CD4-positive, alpha-beta T cell treated with Interleukin-10 for 1 hour (primary cell): ENCODE measurements around the gene SPINK4.

Source experiments
- DNase-seq: peaks from one replicate; pipeline ENCODE4 v3.0.0-alpha.2; 2020

The SPINK4 gene

DNA sequence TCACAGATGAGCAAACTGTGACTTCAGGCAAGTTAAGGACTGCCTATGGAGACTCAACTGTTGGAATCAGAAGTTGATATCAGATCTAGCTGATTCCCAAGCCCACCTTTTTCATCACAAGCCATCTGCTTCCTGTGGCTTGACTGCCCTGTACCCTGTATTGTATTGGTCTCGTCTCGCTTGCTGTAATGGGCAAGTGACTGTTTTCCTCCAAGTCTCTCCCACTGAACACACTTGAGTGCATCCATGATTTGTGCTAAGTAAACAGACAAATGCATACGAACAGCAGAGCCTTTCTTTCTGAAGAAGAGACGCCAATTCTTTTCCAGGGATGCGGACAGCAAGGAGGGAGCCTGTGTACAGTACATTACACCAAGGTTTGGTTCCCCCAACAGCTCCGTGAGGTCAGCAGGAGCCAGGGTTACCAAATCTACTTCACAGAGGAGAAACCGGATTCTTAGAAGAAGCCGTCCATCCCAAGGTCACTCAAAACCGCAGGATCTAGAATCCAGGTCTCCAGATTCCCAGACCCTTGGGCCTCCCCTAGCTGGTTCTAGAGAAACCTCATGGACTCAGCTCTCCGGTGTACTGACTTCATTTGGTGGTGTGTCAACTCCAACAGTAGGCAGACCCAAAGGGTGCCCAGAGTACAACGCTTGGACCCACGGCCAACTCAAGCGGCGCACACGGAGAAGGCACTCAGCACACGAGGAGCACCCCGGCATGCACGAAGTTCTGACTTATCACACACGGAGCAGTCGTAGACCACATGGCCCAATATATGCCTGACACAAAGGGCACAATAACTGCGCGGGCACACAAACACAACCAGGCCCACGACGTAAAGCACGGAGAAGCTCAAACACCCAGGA, 23.4 kb downstream of the SPINK4 start:
- no peak for DNase-seq

DNA sequence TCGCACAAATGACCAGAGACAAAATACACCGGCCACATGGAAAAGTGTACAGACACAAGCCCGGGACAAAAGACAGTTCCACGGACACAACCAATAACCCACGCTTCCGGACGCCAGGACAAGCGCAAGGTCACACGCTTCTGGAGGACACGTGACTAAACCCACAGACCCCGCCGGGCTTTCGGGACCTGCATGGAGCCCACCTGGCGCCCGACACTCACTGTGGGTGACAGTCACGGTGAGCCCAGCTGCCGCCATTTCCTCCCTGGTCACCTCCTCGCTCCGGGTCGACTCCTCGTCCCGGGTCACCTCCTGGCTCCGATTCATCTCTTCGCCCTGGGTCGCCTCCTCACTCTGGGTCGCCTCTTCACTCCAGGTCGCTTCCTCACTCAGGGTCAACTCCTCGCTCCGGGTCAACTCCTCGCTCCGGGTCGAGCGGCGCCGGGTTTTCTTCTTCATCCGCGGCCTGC, 24.1 kb downstream of the SPINK4 start:
- peak; percentile 38 for DNase-seq

GRCh38 chr9:33264473-33265177, 24.7 kb downstream of the SPINK4 start, which contains the start of the genes BAG1 and CHMP5:
Gene BAG1 (minus strand): TSS chr9:33264708.
Gene CHMP5 (plus strand): TSS chr9:33265049. CDS start chr9:33265079, 30 bp downstream.
- DNase-seq, result peak; percentile 100

DNA sequence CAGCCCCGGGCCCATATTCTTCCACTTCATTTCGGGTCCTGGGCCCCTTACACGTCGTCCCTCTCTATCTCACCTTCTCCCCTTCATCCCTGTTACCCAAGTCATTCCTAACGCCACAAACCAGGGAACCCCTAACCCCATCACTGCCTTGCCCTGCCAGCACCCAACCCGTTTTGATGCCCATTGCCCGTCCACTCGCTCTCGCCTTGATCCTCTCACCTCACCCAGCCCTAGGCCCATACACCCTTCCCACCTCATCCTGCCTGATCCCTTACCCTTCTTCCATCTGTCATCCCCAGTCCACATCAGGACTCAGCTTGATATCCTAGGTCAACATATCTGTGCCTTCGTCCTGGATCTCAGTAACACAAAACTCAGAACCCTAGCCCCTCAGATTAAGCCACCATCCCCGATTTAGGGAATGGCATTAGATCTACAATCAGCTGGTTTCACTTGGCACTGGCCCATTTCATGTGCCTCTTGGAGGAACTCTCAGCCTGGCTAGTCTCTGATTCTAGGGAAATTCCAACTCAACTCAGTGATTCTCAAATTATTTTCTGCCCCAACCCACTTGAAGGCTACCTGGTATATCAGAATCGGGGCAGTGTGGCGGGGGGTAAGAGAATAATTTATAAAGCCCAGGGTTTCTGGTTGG, 25.4 kb downstream of the SPINK4 start:
- DNase-seq, result peak; percentile 28

DNA sequence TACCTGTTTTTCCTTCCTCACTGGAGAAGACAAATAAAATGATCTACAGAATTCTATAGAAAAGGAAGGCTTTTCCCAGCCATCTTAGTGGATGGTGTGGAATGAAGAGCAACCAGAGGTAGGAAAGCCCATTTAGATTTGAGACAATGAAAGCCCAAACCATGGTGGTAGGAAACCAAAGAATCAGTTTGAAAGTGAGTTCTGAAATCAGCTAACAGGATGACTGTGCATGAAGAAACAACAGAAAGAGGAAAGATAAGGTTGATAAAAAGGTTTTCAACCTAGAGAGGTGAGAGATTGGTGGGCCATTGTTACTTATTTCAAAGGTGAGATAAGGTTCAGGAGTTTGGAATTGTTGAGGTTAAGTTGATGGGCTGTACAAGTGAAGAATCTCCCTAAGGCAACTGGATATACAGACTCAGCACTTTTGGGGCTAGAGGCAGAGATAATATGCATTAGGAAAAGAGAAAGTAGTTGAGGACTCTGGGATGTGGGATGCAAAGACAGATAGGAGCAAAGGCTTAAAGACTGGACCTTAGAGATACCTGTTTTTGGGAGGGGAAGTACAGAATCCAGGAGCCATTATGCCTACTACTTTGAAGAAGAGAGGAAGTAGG, 27.3 kb downstream of the SPINK4 start:
- DNase-seq, result no peak

DNA sequence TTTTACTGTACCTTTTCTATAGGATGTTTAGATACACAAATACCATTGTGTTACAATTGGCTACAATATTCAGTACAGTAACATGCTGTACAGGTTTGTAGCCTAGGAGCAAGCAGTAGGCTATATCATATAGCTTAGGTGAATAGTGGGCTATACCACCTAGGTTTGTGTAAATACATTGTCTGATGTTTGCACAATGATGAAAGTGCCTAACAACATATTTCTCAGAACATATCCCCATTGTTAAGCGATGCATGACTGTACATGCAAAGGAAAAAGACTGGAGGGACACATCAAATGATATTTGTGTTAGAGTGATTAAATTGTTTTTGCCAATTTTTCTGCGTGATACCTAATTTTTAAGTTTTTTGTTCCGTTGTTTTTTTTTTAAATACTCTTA, 30.2 kb downstream of the SPINK4 start:
- DNase-seq, result no peak

DNA sequence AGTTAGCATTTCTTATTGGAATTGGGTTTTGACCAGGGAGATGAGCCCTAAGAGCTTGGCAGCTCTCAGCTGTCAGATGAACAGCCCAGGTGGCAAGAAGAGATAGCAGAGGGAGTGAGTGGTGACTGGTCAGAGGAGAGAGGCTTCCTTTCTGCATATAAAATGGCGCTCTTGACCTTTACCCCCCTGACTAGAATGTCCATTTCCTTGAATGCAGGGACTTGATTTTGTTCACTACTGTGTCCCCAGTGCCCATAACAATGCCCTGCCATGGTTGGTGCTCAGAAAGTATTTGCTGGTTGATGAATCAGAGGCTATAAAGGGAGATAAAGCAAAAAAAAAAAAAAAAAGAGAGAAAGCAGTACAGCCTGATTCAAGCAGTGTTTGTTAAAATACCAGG, 32.1 kb downstream of the SPINK4 start:
- DNase-seq, result no peak

DNA sequence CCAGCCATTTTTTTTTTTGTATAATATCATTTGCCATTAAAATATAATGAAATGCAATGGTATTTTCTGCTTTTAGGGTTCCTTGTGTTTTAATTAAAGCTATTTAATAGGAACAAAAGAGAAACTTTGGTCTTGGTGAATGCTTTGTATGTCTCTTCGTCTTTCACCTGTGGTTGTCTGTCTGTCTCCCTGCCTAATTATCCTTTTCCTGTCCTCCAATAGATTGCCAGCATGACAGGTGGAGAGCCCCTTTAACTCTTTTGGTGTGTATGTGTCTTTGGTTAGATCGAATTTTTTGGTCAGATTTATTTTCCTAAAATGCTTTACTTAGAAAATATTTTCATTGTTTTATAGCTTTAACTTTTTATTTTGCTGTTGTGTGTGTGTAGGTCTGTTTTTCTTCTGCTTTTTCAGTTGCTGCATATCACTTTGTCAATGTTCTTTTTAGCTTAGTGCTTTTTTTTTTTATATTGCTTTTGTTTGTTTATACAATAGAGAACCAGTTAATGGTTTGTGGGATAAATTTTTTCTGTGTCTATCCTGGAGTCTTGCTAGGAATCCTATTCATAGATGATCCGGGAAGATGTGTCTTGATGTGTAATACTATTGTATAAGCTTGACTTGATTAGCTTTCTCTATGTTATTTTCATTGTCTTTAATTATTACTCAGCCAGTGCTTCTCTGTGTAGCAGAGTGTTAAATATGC, 33.5 kb downstream of the SPINK4 start:
- no peak for DNase-seq

DNA sequence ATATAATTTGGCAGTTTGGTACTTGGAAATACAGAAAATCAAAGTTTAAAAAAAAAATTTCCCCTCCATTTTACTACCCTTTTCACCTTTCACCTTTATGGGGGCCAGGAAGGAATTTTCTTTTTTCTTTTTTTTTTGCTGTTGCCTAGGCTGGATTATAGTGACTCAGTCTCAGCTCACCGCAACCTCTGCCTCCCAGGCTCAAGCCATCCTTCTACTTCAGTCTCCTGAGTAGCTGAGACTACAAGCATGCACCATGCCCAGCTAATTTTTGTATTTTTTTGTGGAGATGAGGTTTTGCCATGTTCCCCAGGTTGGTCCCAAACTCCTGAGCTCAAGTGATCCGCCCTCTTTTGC, 34.0 kb downstream of the SPINK4 start:
- no peak for DNase-seq

- no peak for DNase-seq
These were observed 37.5 kb downstream of the SPINK4 start for GRCh38 chr9:33277484-33277883.

DNA sequence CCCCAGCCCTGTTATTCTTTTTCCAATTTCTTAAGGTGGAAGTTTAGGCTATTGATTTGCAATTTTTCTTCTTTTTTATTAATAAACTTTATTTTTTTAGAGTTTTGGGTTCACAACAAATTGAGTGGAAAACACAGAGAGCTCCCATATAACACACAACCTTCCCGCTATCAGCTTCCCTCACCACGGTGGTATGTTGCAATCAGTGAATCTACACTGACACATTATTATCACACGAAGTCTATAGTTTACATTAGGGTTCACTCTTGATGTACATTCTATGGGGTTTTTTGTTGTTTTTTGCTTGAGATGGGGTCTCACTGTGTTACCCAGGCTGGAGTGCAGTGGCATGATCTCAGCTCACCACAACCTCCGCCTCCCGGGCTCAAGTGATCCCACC, 45.5 kb downstream of the SPINK4 start:
- DNase-seq, result no peak

DNA sequence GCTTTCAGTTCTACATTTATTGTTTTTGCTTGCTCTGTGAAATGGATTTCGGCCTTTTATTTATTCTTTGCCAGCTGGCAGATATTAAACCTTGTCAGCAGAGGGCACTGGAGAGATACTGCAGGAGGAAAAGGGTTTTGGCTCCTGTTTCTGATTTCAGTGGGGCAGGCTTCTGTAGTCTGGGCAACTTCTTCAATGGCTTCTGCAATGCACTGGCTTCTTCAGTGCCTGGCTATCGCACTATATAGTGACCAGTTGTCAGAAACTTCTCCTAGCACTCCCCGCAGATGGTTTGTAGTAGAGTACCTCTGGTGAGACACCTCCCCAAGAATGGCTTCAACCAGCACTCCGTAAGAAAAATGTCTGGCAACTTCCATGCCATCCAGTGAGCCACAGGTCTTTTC, 47.1 kb downstream of the SPINK4 start:
- DNase-seq, result peak; percentile 81

DNA sequence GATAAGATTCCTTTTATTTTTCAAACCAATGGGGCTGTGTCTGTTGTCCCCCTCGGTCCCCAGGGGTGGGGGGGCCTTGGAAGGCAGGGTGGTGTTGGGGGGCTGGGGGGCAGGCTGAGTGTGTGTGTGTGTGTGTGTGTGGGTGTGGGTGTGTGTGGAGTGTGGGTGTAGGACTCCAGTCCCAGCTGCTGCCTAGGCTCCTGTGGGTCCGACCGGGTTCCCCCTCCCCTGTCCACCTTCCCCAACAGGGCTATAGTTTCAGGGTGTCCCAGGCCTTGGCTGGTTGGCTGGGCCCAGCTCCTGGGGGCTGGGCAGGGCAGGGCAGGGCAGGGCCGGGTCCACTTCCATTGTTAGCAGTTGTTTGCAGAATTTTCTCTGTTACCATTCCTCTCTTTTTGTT, 48.3 kb downstream of the SPINK4 start:
- DNase-seq, result no peak

- DNase-seq, result no peak
These were observed 49.0 kb downstream of the SPINK4 start for GRCh38 chr9:33288828-33289483.

DNA sequence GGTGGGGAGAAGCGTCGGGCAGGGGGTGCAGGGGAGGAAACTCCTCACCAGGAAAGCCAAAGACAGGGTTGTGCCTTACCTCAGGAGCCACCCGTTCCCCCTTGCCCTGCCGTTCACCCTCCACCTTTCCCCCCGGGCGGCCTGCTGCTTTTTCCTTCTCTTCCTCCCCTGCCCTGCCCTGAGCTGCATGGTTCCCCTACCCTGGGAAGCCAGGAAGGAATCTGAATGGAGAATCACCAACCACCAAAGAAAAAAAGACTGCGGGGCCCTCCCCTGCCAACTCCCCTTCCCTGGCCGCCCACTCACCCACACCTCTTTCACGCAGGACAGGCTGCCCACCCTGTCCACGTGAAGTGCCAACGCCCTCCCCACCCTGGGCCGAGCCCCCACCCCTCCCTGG, 49.5 kb downstream of the SPINK4 start:
- DNase-seq, result peak; percentile 37

GRCh38 chr9:33289936-33290246, 49.9 kb downstream of the SPINK4 start:
- no peak for DNase-seq

DNA sequence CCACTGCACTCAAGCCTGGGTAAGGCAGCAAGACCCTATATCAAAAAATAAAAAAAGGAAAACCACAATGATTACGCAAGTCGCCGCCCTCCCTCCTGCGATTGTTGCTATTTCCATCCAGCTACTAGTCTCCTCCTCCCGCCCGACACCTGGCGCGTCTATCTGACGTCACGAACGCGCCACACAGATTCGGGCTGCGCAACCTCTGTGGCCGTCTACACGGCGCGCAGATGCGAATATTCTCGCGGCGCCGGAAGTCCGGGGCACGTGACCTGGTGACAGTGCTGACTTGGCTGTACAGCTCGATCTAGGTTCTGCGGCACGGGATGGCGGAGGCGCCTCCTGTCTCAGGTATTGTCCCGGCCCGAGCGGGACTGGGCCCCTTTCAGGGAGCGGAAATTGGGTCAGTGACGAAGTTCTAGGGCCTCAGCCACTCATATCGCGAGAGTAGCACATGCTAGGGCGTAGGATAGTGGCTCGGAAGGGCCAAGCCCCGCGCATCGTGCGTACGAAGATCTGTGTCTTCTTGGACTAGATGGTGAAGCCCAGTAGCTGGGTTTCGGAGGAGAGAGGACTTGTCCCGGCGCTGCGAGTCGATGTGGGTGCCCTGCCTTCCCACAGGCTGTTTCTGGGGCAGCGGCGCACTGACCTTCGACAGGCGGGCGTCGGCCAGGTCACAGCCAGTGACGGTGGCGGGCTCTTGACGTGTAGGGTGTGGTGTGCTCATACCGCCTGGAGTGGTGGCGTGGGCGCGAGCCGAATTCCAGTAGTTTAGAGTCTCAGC, 50.5 kb downstream of the SPINK4 start, which contains the start of gene NFX1:
TSS of gene NFX1 (plus strand) at position 270 of the 784 bp plus-strand sequence. CDS start at position 327, 57 bp downstream.
- DNase-seq, result peak; percentile 99

- DNase-seq, result no peak
These were observed 51.0 kb downstream of the SPINK4 start for GRCh38 chr9:33291031-33291397.

DNA sequence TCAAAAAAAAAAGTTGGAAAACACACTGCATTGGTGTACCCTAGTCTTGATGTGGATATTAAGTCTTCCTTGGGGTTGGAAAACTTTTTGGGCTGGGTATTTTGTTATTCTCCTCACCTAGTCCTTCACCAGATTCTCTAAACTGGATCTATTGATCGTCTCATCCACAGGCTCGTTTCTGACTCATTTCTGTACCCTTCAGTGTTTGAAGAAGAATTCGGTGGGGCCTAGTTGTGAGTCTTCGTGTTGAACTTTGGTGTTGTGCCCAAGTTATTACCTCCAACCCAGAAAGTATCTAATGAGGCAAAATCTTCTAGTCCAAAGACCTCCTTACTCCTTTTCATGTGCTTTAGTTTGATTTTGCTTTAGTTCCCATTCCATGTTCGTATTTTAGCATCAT, 51.9 kb downstream of the SPINK4 start:
- DNase-seq, result no peak

GRCh38 chr9:33293782-33294181, 53.8 kb downstream of the SPINK4 start:
- DNase-seq, result no peak
